DMS114 treated with DMSO at 0.1 percent for 48 hours (cell line): ENCODE data around the gene RERG.

ENCODE experiments used
- DNase-seq: peaks from one replicate; lab custom pipeline; 2025; ENCODE audit not compliant: unreplicated experiment; lab: John Stamatoyannopoulos, UW

Gene RERG

GRCh38 chr12:15220451-15220850 lies 766 bp downstream of the RERG start:
- no peak for DNase-seq

- DNase-seq = no peak
Observed at GRCh38 chr12:15218794-15219193, 2.4 kb downstream of the RERG start.

GRCh38 chr12:15216036-15216889 lies 5.0 kb downstream of the RERG start:
- DNase-seq = no peak

GRCh38 chr12:15214851-15215601 lies 6.2 kb downstream of the RERG start:
- no peak for DNase-seq

- no peak for DNase-seq
Observed at GRCh38 chr12:15212930-15213329, 8.3 kb downstream of the RERG start.

GRCh38 chr12:15209782-15210181 lies 11.4 kb downstream of the RERG start:
- no peak for DNase-seq

GRCh38 chr12:15208871-15209656 lies 12.2 kb downstream of the RERG start:
- no peak for DNase-seq

- no peak for DNase-seq
Observed at GRCh38 chr12:15208140-15208539, 13.1 kb downstream of the RERG start.

- DNase-seq = no peak
Observed at GRCh38 chr12:15206831-15207389, 14.3 kb downstream of the RERG start.

- no peak for DNase-seq
Observed at GRCh38 chr12:15206338-15206737, 14.9 kb downstream of the RERG start.

- no peak for DNase-seq
Observed at GRCh38 chr12:15205341-15206010, 15.7 kb downstream of the RERG start.

GRCh38 chr12:15201456-15201855 lies 19.8 kb downstream of the RERG start:
- no peak for DNase-seq

- DNase-seq = no peak
Observed at GRCh38 chr12:15201056-15201455, 20.2 kb downstream of the RERG start.

- DNase-seq = no peak
Observed at GRCh38 chr12:15200641-15201040, 20.6 kb downstream of the RERG start.

GRCh38 chr12:15199930-15200329 lies 21.3 kb downstream of the RERG start:
- DNase-seq = no peak

GRCh38 chr12:15196678-15197505 lies 24.3 kb downstream of the RERG start:
- no peak for DNase-seq

- no peak for DNase-seq
Observed at GRCh38 chr12:15196221-15196620, 25.0 kb downstream of the RERG start.

- DNase-seq = no peak
Observed at GRCh38 chr12:15194456-15195368, 26.5 kb downstream of the RERG start.

- DNase-seq = no peak
Observed at GRCh38 chr12:15193946-15194345, 27.3 kb downstream of the RERG start.
